H9 (cell line): ENCODE results near the gene PLN. TPM values are rescaled to one million over a fixed set of nuclear protein-coding genes. Genes with fewer than 3 reads are reported as not detected.

Experiments used
- DNase-seq: peaks from one replicate; pipeline ENCODE4 v3.0.0-alpha.2; 2017
- H2AFZ ChIP-seq: one replicate; pipeline ENCODE4 v1.6.1; 2013; ENCODE audit warnings: mild to moderate bottlenecking, low read length, control low read depth, moderate library complexity
- H2AK5ac ChIP-seq: 2 replicates; pipeline ENCODE4 v1.6.1; 2013; ENCODE audit warnings: low read length, control low read depth, mixed read lengths; ENCODE audit not compliant: insufficient read length
- H2BK120ac ChIP-seq: one replicate; pipeline ENCODE4 v1.6.1; 2013; ENCODE audit warnings: low read depth, mild to moderate bottlenecking, low read length, control low read depth, inconsistent platforms; ENCODE audit not compliant: poor library complexity, severe bottlenecking
- H2BK12ac ChIP-seq: 2 replicates; pipeline ENCODE4 v1.6.1; 2013; ENCODE audit warnings: low read length, control low read depth, mixed read lengths, low read depth; ENCODE audit not compliant: insufficient read length
- H2BK15ac ChIP-seq: 2 replicates; pipeline ENCODE4 v1.6.1; 2013; ENCODE audit warnings: low read depth, low read length, control low read depth
- H2BK20ac ChIP-seq: one replicate; pipeline ENCODE4 v1.6.1; 2013; ENCODE audit warnings: low read depth, mild to moderate bottlenecking, low read length, control low read depth, inconsistent platforms; ENCODE audit not compliant: poor library complexity, severe bottlenecking
- H2BK5ac ChIP-seq: 2 replicates; pipeline ENCODE4 v1.6.1; 2013; ENCODE audit warnings: low read length, control low read depth, mixed read lengths; ENCODE audit not compliant: insufficient read length
- H3K14ac ChIP-seq: 2 replicates; pipeline ENCODE4 v1.6.1; 2013; ENCODE audit warnings: low read length, control low read depth; ENCODE audit not compliant: insufficient read depth
- H3K18ac ChIP-seq: 2 replicates; pipeline ENCODE4 v1.6.1; 2013; ENCODE audit warnings: low read depth, mild to moderate bottlenecking, mixed read lengths, low read length, control low read depth; ENCODE audit not compliant: insufficient read length
- H3K23ac ChIP-seq: 2 replicates; pipeline ENCODE4 v1.6.1; 2013; ENCODE audit warnings: low read length, control low read depth, mixed read lengths, low read depth; ENCODE audit not compliant: insufficient read length
- H3K23me2 ChIP-seq: 2 replicates; pipeline ENCODE4 v1.6.1; 2013; ENCODE audit warnings: low read depth, mild to moderate bottlenecking, mixed read lengths, low read length, control low read depth; ENCODE audit not compliant: insufficient read length, poor library complexity, severe bottlenecking
- H3K27ac ChIP-seq: 2 replicates; pipeline ENCODE4 v1.5.1; 2013; ENCODE audit warnings: low read length, control low read depth, mixed read lengths, low read depth; ENCODE audit not compliant: insufficient read length
- H3K27me3 ChIP-seq: 2 replicates; pipeline ENCODE4 v1.6.1; 2013; ENCODE audit warnings: low read length, control low read depth, inconsistent platforms; ENCODE audit not compliant: insufficient read depth
- H3K4ac ChIP-seq: 2 replicates; pipeline ENCODE4 v1.6.1; 2013; ENCODE audit warnings: low read depth, mild to moderate bottlenecking, control low read depth, inconsistent platforms, low read length, moderate library complexity
- H3K4me1 ChIP-seq: 2 replicates; pipeline ENCODE4 v1.6.1; 2013; ENCODE audit warnings: low read length, control low read depth, inconsistent platforms; ENCODE audit not compliant: insufficient read depth
- H3K4me2 ChIP-seq: 2 replicates; pipeline ENCODE4 v1.6.1; 2013; ENCODE audit warnings: low read length, control low read depth, mixed read lengths; ENCODE audit not compliant: insufficient read length, insufficient read depth
- H3K56ac ChIP-seq: 2 replicates; pipeline ENCODE4 v1.6.1; 2013; ENCODE audit warnings: low read depth, mild to moderate bottlenecking, mixed read lengths, low read length, control low read depth; ENCODE audit not compliant: insufficient read length
- H3K79me1 ChIP-seq: 2 replicates; pipeline ENCODE4 v1.6.1; 2013; ENCODE audit warnings: low read depth, mild to moderate bottlenecking, moderate library complexity, low read length, control low read depth, inconsistent platforms; ENCODE audit not compliant: insufficient read depth, poor library complexity, severe bottlenecking
- H3K79me2 ChIP-seq: 2 replicates; pipeline ENCODE4 v1.6.1; 2013; ENCODE audit warnings: low read length, control low read depth, inconsistent platforms; ENCODE audit not compliant: insufficient read depth
- H3K9ac ChIP-seq: 2 replicates; pipeline ENCODE4 v1.6.1; 2013; ENCODE audit warnings: low read length, control low read depth, mixed read lengths; ENCODE audit not compliant: insufficient read length; ENCODE audit errors: extremely low read depth
- H3K9me3 ChIP-seq: one replicate; pipeline ENCODE4 v1.6.1; 2013; ENCODE audit warnings: low read depth, low read length, inconsistent platforms; ENCODE audit not compliant: control insufficient read depth
- H3T11ph ChIP-seq: one replicate; pipeline ENCODE4 v1.6.1; 2013; ENCODE audit warnings: mild to moderate bottlenecking, low read length, control low read depth, inconsistent platforms
- H4K20me1 ChIP-seq: one replicate; pipeline ENCODE4 v1.6.1; 2013; ENCODE audit not compliant: control insufficient read depth, insufficient read length, insufficient read depth
- H4K5ac ChIP-seq: 2 replicates; pipeline ENCODE4 v1.6.1; 2013; ENCODE audit warnings: low read depth, mild to moderate bottlenecking, mixed read lengths, low read length, control low read depth; ENCODE audit not compliant: insufficient read length
- H4K8ac ChIP-seq: replicated peaks from 2 replicates; pipeline ENCODE4 v1.6.1; 2013; ENCODE audit warnings: low read length, control low read depth, mixed read lengths, low read depth; ENCODE audit not compliant: insufficient read length
- H4K91ac ChIP-seq: 2 replicates; pipeline ENCODE4 v1.6.1; 2013; ENCODE audit warnings: low read depth, mild to moderate bottlenecking, moderate library complexity, mixed read lengths, low read length, control low read depth; ENCODE audit not compliant: insufficient read length
- H3K27ac Mint-ChIP-seq, 3 experiments: 2 replicates in 2 of 3; 3 replicates in 1 of 3; pipeline ENCODE4 v1.8.0; 2020 to 2021; ENCODE audit warnings: mixed read lengths in 3 of 3, mild to moderate bottlenecking in 1 of 3, moderate library complexity in 1 of 3
- H3K27me3 Mint-ChIP-seq: 2 replicates; pipeline ENCODE4 v1.8.0; 2021; ENCODE audit warnings: low read depth, mild to moderate bottlenecking, moderate library complexity, mixed read lengths
- H3K36me3 Mint-ChIP-seq, 3 experiments: 2 replicates in 2 of 3; 3 replicates in 1 of 3; pipeline ENCODE4 v1.8.0; 2020 to 2021; ENCODE audit warnings: low read depth in 3 of 3, mixed read lengths in 3 of 3; ENCODE audit not compliant: insufficient read depth in 1 of 3
- H3K4me1 Mint-ChIP-seq, 2 experiments: 2 replicates each; pipeline ENCODE4 v1.8.0; 2020; ENCODE audit warnings: mixed read lengths in 2 of 2
- H3K4me3 Mint-ChIP-seq, 2 experiments: 2 replicates in 1 of 2; 3 replicates in 1 of 2; pipeline ENCODE4 v1.8.0; 2020 to 2021; ENCODE audit warnings: mild to moderate bottlenecking in 2 of 2, mixed read lengths in 2 of 2, moderate library complexity in 1 of 2
- H3K9me3 Mint-ChIP-seq, 2 experiments: 2 replicates in 1 of 2; 3 replicates in 1 of 2; pipeline ENCODE4 v1.8.0; 2020; ENCODE audit warnings: mild to moderate bottlenecking in 2 of 2, mixed read lengths in 2 of 2, moderate library complexity in 1 of 2
- CTCF ChIP-seq: fragments of 200-600 bp; sonication (generic); conservative IDR thresholded peaks from 3 replicates; pipeline ENCODE4 v1.8.0; 2021; ENCODE audit warnings: antibody characterized with exemption, mild to moderate bottlenecking
- WGBS: extraction: QIAGEN DNeasy Blood & Tissue Kit; methylation state at CpG from one replicate; pipeline ENCODE4 v1.1.7; 2013; ENCODE audit warnings: missing lambda C conversion rate, low lambda C conversion rate, mixed read lengths; ENCODE audit not compliant: insufficient read length; ENCODE audit errors: extremely low coverage; 5-methylcytosine and 5-hydroxymethylcytosine counted together
- total RNA-seq: library from RNA; stranded (reverse); gene quantifications from 2 replicates; pipeline ENCODE4 v1.2.1, GENCODE V29; 2021

Gene PLN
- total RNA-seq, 1 experiment from 2014 or later, result not detected

DNA sequence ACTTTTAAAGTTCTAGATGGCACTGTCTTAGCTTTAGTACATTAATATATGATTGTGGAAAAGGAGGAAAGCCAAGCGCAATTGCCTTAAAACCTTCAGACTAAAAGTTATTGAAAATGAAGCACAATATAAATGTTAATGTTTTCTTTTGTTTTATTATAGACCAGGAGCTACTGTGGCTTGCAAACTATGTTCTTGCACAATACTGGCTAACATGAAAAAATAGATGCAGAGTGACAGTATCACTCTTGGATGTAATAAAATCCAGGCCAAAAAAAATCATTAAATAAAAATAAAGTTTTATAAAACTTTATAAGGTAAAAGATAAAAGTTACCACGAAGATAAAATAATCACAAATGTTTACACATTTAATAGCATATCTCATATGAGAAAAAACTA lies 18.3 kb upstream of the PLN start:
- no peak overlapping the region for H2AK5ac ChIP-seq
- no peak overlapping the region for H2AFZ ChIP-seq
- Mint-ChIP-seq H3K27me3 (no peaks in the 10 kb centered on the region), H3K27ac (no peak overlapping the region), H3K4me3 (no peak overlapping the region), H3K4me1 (peaks cover 3 to 6% of the 10 kb centered on the region in 2 experiments), H3K9me3 (peaks cover 2 to 4% of the 10 kb centered on the region in 2 experiments; a peak in 1 of 5 replicates), H3K36me3 (no peaks in the 10 kb centered on the region; a peak in 3 of 7 replicates)
- H3K9me3 ChIP-seq, result no peaks in the 10 kb centered on the region
- no peak overlapping the region for H3T11ph ChIP-seq
- H3K4me1 ChIP-seq, result no peaks in the 10 kb centered on the region
- no peaks in the 10 kb centered on the region for H3K79me1 ChIP-seq
- no peaks in the 10 kb centered on the region for H3K27me3 ChIP-seq
- no peak overlapping the region for H2BK12ac ChIP-seq
- H4K91ac ChIP-seq, result no peak overlapping the region
- H3K56ac ChIP-seq, result no peak overlapping the region
- no peak overlapping the region for H3K4me2 ChIP-seq
- H2BK15ac ChIP-seq, result no peak overlapping the region
- no peak overlapping the region for H3K23ac ChIP-seq
- H4K5ac ChIP-seq, result no peak overlapping the region
- H3K18ac ChIP-seq, result no peak overlapping the region
- no peak overlapping the region for H2BK20ac ChIP-seq
- DNase-seq, result no peak
- WGBS, result no CpG with 5 or more reads among the region's 2 CpGs
- H3K79me2 ChIP-seq, result no peaks in the 10 kb centered on the region
- no peak overlapping the region for H3K4ac ChIP-seq
- no peak overlapping the region for H2BK120ac ChIP-seq
- no peaks in the 10 kb centered on the region for H4K20me1 ChIP-seq
- TF ChIP-seq CTCF, result no peak
- no peak overlapping the region for H3K9ac ChIP-seq
- no peak overlapping the region for H2BK5ac ChIP-seq
- H3K27ac ChIP-seq, result no peak overlapping the region
- no peaks in the 10 kb centered on the region for H3K23me2 ChIP-seq
- no peak overlapping the region for H3K14ac ChIP-seq
- H4K8ac ChIP-seq, result no peak overlapping the region
